GM21423 (cell line): ENCODE measurements around the gene PTER.

Experiments used
- ATAC-seq: cut with Tn5 transposase; IDR thresholded peaks from one replicate; pipeline ENCODE4 v1.9.1; 2021; ENCODE audit warnings: mild to moderate bottlenecking, moderate library complexity; ENCODE audit not compliant: unreplicated experiment

PTER gene

GRCh38 chr10:16529853-16530252, 93.0 kb downstream of the PTER start:
- no peak for ATAC-seq

GRCh38 chr10:16536155-16536554, 99.3 kb downstream of the PTER start:
- no peak for ATAC-seq

- no peak for ATAC-seq
These were observed 107.3 kb downstream of the PTER start for GRCh38 chr10:16544099-16544498.

GRCh38 chr10:16544591-16544990, 107.8 kb downstream of the PTER start:
- no peak for ATAC-seq

GRCh38 chr10:16545116-16545736, 108.4 kb downstream of the PTER start:
- ATAC-seq: peak; percentile 69

GRCh38 chr10:16547973-16548372, 111.2 kb downstream of the PTER start:
- ATAC-seq: no peak

- ATAC-seq: no peak
These were observed 122.5 kb downstream of the PTER start for GRCh38 chr10:16559236-16559773.

- ATAC-seq: no peak
These were observed 126.1 kb downstream of the PTER start for GRCh38 chr10:16562891-16563290.
